NCI-H526 treated with DMSO at 0.1 percent for 48 hours (cell line): ENCODE data around the gene SYNGR3.
"Not testable (repeated sequence)": the region's sequence is repeated elsewhere in the genome, so short reads cannot be mapped to it uniquely, and the experiment has no call there.

Source experiments
- DNase-seq: peaks from one replicate; lab custom pipeline; 2025; lab: John Stamatoyannopoulos, UW

Gene SYNGR3

GRCh38 chr16:1959269-1960039 is 30.3 kb upstream of the SYNGR3 start, which contains the start of gene NDUFB10:
Gene NDUFB10, plus strand, starts transcription at chr16:1959538. Its CDS starts 87 bp downstream, at chr16:1959625.
- DNase-seq: peak; percentile 53

DNA sequence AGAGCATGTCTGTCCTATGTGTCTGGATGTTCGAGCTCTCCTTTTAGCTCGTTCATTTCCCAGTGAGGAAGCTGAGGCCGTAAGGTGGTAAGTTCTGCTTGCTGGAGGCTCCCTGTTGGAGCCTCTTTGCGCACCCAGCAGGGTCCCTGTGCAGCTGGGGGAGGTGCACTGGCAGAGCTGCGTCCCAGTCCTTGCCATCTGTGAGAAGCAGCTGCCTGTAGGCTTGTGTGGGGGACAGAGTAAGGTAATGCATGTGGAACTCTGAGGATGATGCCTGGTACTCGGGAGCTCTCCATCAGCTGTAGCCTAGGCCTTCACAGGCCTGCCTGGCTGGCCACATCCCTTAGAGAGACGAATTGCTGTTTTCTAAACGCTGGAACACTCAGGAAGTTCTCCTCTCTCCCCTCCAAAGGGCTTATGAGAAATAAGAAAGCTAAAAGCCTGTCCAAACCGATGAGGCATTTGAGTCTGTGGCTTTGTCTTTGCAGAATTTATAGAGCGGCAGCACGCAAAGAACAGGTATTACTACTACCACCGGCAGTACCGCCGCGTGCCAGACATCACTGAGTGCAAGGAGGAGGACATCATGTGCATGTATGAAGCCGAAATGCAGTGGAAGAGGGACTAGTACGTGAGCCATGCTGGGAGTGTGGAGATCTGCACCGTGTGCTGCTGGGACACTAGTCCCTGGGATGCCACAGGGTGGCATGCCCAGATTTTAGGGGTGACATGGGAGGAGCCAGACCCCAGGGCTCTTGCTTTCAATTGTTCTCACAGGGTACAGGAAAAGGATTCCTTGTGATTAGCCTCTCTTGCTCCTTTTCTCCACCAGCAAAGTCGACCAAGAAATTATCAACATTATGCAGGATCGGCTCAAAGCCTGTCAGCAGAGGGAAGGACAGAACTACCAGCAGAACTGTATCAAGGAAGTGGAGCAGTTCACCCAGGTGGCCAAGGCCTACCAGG is 28.8 kb upstream of the SYNGR3 start:
- DNase-seq: peak; percentile 41

DNA sequence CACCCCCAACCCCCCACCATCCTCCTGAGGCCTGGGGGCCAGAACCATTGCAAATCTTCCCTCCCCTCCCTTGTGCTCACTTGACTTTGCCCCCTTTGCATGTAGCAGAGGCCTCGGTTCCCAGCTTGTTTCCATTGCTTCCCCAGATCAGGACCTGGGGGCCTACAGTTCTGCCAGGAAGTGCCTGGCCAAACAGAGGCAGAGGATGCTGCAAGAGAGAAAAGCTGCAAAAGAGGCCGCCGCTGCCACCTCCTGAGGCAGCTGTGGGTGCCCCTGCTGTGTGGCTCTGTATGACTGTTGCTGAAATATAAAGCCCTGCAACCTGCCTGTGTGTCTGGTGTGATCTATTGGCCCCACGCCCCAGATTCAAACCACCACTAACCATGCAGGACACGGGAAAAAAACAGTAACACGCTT is 28.1 kb upstream of the SYNGR3 start:
- DNase-seq: no peak

DNA sequence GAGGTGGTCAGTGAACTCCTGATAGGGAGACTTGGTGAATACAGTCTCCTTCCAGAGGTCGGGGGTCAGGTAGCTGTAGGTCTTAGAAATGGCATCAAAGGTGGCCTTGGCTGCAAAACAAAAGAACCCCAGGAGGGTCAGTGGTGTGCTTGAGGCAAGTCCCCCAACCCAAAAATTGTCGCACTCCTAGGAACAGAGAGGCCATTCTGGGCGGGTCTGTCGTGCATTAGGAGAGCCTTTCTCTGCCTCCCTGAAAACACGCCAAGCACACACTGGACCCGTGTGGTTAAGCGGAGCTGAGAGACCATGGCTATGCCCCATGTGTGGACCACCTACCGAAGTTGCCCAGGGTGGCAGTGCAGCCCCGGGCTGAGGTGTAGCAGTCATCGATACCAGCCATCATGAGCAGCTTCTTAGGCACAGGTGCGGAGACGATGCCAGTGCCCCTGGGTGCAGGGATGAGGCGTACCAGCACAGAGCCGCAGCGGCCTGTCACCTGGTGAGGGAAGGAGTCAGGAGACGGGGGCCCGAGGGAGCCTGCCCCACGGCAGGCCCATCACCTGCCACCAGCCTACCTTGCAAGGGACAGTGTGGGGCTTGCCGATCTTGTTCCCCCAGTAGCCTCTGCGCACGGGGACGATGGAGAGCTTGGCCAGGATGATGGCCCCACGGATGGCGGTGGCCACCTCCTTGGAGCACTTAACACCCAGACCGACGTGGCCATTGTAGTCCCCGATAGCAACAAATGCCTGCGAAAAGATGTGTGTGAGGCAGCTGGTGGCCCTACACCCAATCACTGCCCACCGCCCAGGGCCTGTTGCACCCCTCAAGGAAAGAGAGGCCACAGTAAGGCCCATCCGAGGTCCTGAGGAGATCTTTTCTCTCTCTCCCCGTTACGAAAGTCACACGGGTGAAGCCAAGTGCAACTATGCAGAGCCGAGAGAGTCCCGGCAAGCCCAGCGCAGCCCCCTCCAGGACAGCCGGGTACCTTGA is 27.3 kb upstream of the SYNGR3 start:
- DNase-seq: not testable (repeated sequence)

DNA sequence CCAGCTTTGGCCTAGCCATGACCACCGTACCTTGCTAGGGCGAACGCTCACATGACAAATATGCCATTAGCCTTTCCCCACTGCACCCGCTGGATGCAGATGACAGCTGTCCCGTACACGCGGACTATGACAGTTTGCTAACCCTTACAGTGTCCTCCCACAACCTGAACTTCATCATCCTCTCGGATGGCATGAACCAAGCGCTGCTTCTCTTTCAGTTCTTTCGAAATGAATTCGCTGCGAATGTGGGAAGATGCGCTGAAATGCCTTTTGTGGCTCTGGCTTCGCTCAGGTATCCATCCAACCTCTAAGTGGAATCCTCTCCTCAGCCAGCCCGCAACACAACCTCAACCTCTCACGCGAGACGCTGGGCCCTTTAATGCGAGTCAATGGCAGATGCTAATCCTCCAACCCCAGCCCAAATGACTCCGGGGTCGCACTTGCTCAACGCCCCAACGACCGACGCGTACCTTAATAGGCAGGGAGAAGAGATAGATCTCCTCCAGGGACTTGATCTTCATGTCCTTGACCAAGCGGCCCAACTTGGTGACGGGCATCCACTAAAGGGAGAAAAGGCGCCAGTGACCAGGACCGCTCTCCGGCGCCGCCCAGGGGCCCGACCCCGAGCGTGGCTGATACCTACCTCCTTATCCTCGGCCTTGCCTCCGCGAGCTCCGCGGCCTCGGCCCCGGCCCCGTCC is 25.8 kb upstream of the SYNGR3 start:
- no peak for DNase-seq

- DNase-seq: peak; percentile 93
These were observed 25.0 kb upstream of the SYNGR3 start, which contains the start of gene RPS2 for GRCh38 chr16:1964506-1965395. Gene RPS2, minus strand, starts transcription at chr16:1964826. Its CDS starts 201 bp downstream, at chr16:1964625.

- DNase-seq: no peak
These were observed 24.3 kb upstream of the SYNGR3 start for GRCh38 chr16:1965396-1966001.

DNA sequence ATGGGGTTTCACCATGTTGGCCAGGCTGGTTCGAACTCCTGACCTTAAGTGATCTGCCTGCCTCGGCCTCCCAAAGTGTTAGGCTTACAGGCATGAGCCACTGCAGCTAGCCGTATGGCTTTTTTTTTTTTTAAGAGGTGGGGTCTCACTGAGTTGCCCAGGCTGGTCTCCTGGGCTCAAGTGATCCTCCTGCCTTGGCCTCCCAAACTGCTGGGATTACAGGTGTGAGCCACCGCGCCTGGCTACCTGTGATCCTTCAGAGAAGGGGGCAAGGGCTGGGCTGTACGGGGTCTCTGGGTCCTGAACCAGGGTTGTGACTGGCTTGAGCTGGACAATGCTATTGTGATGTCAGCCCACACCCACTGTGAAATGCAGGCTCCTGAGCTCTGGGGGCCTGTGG is 23.3 kb upstream of the SYNGR3 start, which contains the start of gene RNF151:
Gene RNF151, plus strand, starts transcription at position 397 of the 400 bp plus-strand sequence. CDS start 26 bp downstream, outside the sequence.
- DNase-seq: no peak

GRCh38 chr16:1968146-1968953 is 21.4 kb upstream of the SYNGR3 start:
- no peak for DNase-seq

- peak; percentile 75 for DNase-seq
These were observed 17.8 kb upstream of the SYNGR3 start, which contains the start of gene TBL3 for GRCh38 chr16:1971796-1972489. Gene TBL3, plus strand, starts transcription at chr16:1972053. Its CDS starts 112 bp downstream, at chr16:1972165.

DNA sequence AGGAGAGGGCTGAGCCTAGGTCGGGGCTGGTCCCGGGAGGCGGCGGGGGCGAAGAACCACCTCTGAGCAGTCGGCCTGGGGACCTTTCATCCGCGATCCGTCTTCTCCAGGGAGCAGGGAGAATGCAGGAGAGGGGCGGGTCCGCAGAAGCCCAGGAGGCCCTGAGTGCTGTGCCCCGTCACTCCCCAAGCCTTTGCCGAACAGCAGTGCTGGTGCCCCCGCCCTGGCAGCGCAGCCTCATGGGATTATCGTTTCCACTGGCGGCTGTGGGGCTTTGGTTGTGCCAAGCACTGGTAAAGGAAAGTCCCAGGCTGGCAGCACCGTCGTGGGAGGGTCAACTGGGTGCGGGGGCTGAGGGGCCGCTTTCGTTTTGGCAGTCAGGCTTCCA is 17.3 kb upstream of the SYNGR3 start:
- no peak for DNase-seq

- no peak for DNase-seq
These were observed 16.2 kb upstream of the SYNGR3 start for GRCh38 chr16:1973461-1974156.

DNA sequence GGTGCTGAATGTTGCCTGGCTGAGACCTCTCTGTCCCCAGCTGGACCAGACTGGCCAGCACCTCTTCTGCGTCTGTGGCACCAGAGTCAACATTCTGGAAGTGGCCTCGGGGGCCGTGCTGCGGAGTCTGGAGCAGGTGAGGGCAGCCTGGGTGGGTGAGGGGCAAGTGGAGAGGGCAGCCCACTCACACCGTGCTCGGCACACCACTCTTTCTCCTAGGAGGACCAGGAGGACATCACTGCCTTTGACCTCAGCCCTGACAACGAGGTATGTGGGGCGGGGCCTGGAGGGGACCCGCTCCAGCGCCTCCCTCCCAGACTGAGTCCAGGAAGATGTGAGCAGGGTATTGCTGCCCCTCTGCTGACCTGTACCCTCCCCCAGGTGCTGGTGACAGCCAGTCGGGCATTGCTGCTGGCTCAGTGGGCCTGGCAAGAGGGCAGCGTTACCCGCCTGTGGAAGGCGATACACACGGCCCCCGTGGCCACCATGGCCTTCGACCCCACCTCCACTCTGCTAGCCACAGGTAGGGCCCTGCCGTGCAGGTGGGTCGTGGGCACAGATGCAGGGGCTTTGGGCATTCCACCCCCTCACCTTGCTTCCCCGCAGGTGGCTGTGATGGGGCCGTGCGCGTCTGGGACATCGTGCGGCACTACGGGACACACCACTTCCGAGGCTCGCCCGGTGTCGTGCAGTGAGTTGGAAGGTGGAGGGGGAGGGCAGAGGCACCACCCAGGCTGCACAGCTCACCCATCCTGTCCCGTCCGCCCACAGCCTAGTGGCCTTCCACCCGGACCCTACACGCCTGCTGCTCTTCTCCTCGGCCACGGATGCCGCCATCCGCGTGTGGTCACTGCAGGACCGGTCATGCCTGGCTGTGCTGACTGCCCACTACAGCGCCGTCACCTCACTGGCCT is 15.4 kb upstream of the SYNGR3 start:
- DNase-seq: no peak

- DNase-seq: no peak
These were observed 14.1 kb upstream of the SYNGR3 start for GRCh38 chr16:1975432-1976215.

DNA sequence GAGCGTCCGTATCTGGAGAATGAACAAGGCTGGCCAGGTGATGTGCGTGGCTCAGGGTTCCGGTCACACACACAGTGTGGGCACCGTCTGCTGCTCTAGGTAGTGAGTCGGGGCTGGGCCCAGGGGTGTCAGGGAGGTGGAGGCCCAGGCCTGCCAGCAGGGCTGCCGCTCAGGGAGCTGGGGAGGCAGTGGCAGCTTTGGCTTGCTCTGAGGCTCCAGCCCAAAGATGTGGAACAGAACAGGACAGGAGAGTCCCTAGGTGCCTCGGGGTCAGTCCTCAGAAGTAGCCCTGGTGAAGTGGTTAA is 13.6 kb upstream of the SYNGR3 start:
- DNase-seq: no peak
